ENCODE measurements around the gene FAM168B. TPM values are rescaled to one million over a fixed set of nuclear protein-coding genes. Genes with fewer than 3 reads are reported as not detected.

FAM168B gene
- total and polyA plus RNA-seq, 8 donors, result 11.0 to 37.2 (median 31.7) TPM

DNA sequence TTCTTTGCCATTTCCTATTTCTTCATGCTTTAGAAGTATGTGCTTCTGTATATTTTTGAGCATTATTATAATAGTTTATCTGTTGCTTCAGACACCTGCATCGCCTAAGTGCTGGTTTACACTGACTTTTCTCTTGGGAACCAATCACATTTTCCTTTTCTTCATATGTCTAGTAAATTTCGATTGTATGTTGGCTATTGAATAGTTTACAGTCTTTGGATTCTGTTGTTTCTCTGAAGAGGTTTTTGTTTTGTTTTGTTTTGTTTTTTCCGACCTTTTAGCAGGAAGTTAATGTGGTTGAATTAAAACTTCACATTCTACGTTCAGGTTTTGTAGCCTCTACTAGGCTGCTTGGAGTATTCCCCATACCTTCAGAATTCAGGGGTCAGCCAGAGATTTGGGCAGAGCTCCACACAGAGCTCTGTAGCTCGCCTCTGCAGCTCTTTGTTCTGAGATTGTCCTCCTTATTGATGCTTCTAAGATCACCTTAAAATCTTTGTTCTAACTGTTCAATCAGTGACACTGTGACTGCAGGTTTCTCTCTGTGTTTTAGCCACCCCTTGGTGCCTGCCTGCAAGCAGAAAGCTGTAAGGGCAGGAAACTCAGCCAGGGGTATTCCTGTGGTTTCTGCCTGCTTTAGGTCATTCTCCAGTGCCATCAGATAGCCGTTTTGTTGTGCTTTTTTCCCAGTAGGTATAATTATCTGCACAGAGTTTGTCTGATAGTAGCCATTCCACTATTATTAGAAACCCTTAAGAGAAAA lies 83.4 kb downstream of the FAM168B start:
- intact Hi-C loops (cut with DNase I), result no loop called here
- 79 to 81% methylated on average over 6 of the region's 6 CpGs for WGBS, 2 donors
- no peak for DNase-seq

DNA sequence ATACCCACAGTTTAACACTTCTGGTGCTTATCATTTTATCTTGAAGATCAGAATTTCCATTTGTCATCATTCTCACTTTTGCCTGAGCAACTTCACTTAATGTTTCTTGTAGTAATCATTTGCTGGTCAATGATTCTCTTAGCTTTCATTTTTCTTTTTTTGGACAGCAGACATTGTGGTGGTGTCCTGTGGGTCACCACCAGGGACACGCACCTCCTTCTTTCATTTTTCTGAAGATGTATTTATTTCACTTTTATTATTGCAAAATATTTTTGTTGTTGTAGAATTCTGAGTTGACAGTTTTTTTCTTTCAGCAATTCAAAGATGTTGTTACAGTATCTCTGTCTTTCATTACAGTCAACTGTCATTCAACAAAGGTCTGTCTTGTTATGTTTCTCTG lies 84.3 kb downstream of the FAM168B start:
- WGBS, 2 donors, result 88 to 90% methylated on average over 1 of the region's 1 CpG
- H3K4me3 ChIP-seq, result no peak overlapping the region
- ATAC-seq, result no peak
- H3K9me3 ChIP-seq, result no peaks in the 10 kb centered on the region
- H3K36me3 ChIP-seq, result no peaks in the 10 kb centered on the region
- no peak for FAIRE-seq
- TF ChIP-seq, protein P1, sequence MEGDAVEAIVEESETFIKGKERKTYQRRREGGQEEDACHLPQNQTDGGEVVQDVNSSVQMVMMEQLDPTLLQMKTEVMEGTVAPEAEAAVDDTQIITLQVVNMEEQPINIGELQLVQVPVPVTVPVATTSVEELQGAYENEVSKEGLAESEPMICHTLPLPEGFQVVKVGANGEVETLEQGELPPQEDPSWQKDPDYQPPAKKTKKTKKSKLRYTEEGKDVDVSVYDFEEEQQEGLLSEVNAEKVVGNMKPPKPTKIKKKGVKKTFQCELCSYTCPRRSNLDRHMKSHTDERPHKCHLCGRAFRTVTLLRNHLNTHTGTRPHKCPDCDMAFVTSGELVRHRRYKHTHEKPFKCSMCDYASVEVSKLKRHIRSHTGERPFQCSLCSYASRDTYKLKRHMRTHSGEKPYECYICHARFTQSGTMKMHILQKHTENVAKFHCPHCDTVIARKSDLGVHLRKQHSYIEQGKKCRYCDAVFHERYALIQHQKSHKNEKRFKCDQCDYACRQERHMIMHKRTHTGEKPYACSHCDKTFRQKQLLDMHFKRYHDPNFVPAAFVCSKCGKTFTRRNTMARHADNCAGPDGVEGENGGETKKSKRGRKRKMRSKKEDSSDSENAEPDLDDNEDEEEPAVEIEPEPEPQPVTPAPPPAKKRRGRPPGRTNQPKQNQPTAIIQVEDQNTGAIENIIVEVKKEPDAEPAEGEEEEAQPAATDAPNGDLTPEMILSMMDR (IDR thresholded peaks at IDR 0.05), result no peak
- no peaks in the 10 kb centered on the region for H3K27me3 ChIP-seq
- H3K27ac ChIP-seq, result no peak overlapping the region
- DNase-seq, result no peak
- no peaks in the 10 kb centered on the region for H3K4me1 ChIP-seq
- intact Hi-C loops (cut with DNase I), result no loop called here

More for the DNA sequence above, 83.4 kb downstream of the FAM168B start:
- no peak for FAIRE-seq
- Histone ChIP-seq H3K9me3 (no peaks in the 10 kb centered on the region), H3K27me3 (no peaks in the 10 kb centered on the region), H3K27ac (no peak overlapping the region), H3K4me3 (no peak overlapping the region), H3K36me3 (no peaks in the 10 kb centered on the region), H3K4me1 (no peaks in the 10 kb centered on the region)
- TF ChIP-seq, protein P1 (IDR thresholded peaks at IDR 0.05), result no peak
- no peak for ATAC-seq

DNA sequence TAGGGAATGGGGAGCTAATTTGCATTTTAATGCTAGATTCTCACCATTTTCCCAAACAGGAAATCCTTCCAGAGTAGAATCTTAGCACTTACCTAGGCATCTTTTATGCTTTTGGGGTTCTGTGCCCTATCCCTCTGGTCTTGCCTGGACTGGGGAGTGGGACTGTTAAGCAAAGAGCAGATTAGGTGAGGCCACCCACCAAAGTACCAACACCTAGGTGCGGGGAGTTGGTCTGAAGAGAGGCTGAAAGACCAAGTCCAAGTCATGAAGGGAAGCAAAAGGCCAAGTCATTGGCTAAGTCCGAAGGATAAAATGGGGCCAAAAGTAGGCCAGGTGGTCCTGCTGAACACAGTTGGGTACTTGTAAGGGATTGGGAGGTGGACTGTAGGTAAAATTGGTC lies 86.7 kb downstream of the FAM168B start:
- no peak overlapping the region for H3K4me3 ChIP-seq
- H3K27ac ChIP-seq, result no peak overlapping the region
- intact Hi-C loops (cut with DNase I), result no loop called here
- DNase-seq (no peak), ATAC-seq (no peak), FAIRE-seq (no peak)
- no peaks in the 10 kb centered on the region for H3K9me3 ChIP-seq
- 86 to 94% methylated on average over 2 of the region's 2 CpGs for WGBS, 2 donors
- H3K36me3 ChIP-seq, result no peaks in the 10 kb centered on the region
- no peaks in the 10 kb centered on the region for H3K27me3 ChIP-seq
- TF ChIP-seq, protein P1 (IDR thresholded peaks at IDR 0.05), result no peak
- no peaks in the 10 kb centered on the region for H3K4me1 ChIP-seq

DNA sequence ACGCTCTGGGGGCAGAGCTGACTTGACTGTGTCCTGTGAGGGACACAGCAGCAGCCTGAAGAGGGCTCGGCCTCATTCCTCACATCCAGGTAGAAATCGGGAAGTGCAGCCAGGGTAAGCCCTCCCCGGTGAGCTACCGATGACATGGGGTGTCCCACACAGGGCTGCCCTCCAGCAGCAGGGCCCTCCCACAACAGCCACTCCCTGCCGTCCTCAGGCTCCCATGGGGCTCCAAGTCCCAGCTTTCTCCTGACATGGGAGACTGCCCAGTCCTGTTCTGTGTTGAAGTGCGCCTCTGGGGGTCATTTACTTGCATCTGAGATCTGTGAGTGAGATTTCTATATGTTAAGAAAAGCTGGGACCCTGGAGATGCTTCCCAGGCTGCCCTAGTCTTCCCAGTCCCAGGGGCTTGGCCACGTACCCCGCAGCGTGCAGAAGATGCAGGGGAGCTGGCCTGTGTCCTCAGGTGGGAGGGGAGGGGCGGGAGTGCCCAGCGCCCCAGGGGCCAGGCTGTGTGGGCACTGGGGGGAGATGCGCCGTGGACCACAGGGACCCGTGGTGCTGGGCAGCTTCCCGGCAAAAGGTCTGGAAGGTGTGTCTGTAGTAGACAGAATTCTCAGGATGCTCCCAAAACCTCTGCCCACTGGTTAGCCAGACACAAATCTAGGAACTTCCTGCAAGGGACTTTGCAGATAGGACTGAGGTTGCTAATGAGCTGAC lies 87.9 kb downstream of the FAM168B start:
- ATAC-seq, result no peak
- no peaks in the 10 kb centered on the region for H3K9me3 ChIP-seq
- H3K4me1 ChIP-seq, result no peaks in the 10 kb centered on the region
- DNase-seq, result no peak
- no peak overlapping the region for H3K4me3 ChIP-seq
- TF ChIP-seq, protein P1 (IDR thresholded peaks at IDR 0.05), result no peak
- WGBS, 2 donors, result 87% methylated on average over 16 of the region's 16 CpGs
- H3K27me3 ChIP-seq, result no peaks in the 10 kb centered on the region
- no peak for FAIRE-seq
- no peaks in the 10 kb centered on the region for H3K36me3 ChIP-seq
- intact Hi-C loops (cut with DNase I), result no loop called here
- H3K27ac ChIP-seq, result no peak overlapping the region
